Measurements from ENCODE around the gene SDF4. TPM values are rescaled to one million over a fixed set of nuclear protein-coding genes. Genes with fewer than 3 reads are reported as not detected.

SDF4 gene
- total and polyA plus RNA-seq, 2 of the 13 experiments (the other 11 are each of a cell fraction or from before 2014, with no cell fraction given): 80.8 to 107 TPM

DNA sequence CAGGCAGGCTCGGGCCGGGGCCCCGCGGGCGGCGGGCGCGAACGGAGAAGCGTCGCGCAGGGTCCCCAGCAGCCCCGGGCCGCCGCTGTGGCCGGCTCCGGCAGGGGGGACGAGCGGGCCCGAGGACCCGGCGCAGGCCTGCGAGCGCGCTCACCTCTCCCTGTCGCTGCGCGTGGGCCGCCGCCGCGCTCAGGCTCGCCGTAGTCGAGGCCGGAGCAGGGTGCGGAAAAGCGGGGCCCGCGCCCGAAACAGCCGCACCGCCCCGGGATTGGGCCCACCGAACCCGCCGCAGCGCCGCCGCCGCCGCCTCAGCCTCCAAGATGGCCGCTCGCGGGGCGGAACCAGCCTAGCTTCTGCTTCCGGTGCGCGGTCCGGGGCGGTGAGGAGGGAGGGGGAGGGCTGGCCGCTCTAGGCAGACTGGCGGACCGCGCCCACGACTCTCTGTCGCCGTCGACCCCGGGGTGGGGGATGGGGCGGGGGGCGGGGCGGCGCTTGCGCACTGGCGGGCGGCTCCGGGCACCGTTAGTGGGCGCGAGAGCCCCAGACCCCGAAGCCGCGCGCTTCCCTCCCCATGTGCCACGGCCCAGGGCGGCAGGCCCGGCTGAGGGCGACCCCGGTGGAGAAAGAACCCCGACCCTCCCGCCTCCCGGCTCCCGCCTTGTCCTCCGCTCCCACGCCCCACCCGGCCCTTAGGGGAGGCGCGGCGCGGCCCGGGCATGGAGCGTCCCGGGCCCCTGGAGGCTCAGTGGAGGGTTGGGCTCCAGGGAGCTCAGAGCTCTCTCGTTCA is 41.9 kb upstream of the SDF4 start, which contains the start of gene UBE2J2 (continued):
- TF ChIP-seq BHLHE40 (IDR thresholded peaks at IDR 0.05; ENCODE audit: low read length) (no peak), THRA (CRISPR knock-in tag; IDR thresholded peaks at IDR 0.05; ENCODE audit: borderline replicate concordance) (peak; percentile 46; the same call in 1 of the 2 replicates), ZNF317 (CRISPR knock-in tag; IDR thresholded peaks at IDR 0.05) (0 out of 2 replicates have a peak, but pooled peaks have one; percentile 41), ELF4 (CRISPR knock-in tag; IDR thresholded peaks at IDR 0.05; ENCODE audit: borderline replicate concordance) (no peak), ZBTB10 (CRISPR knock-in tag; IDR thresholded peaks at IDR 0.05; ENCODE audit: borderline replicate concordance) (no peak), SIN3A (IDR thresholded peaks at IDR 0.05; ENCODE audit: borderline replicate concordance, low read depth, low read length) (peak; percentile 75; the same call in 1 of the 2 replicates), NFE2 (CRISPR knock-in tag; IDR thresholded peaks at IDR 0.05) (no peak), RCOR2 (CRISPR knock-in tag; IDR thresholded peaks at IDR 0.05) (no peak), KDM1A (CRISPR knock-in tag; IDR thresholded peaks at IDR 0.05) (no peak), REPIN1 (CRISPR knock-in tag; IDR thresholded peaks at IDR 0.05; ENCODE audit: borderline replicate concordance, low read depth) (peak; percentile 72), ZNF607 (CRISPR knock-in tag; IDR thresholded peaks at IDR 0.05; ENCODE audit: borderline replicate concordance) (peak; percentile 31; the same call in 1 of the 2 replicates), HES4 (CRISPR knock-in tag; IDR thresholded peaks at IDR 0.05; ENCODE audit: borderline replicate concordance) (no peak), CREB1 (IDR thresholded peaks at IDR 0.05) (no peak), CREB1 (CRISPR knock-in tag; IDR thresholded peaks at IDR 0.05) (no peak), ZMYM3 (CRISPR knock-in tag; IDR thresholded peaks at IDR 0.05) (no peak), ZNF563 (CRISPR knock-in tag; IDR thresholded peaks at IDR 0.05) (0 out of 2 replicates have a peak, but pooled peaks have one; percentile 32), ZNF20 (CRISPR knock-in tag; IDR thresholded peaks at IDR 0.05) (no peak), KDM4B (CRISPR knock-in tag; IDR thresholded peaks at IDR 0.05) (peak; percentile 68; the same call in 1 of the 2 replicates), ISX (CRISPR knock-in tag; conservative IDR thresholded peaks at IDR 0.05) (no peak), HDAC1 (CRISPR knock-in tag; IDR thresholded peaks at IDR 0.05) (peak; percentile 57; the same call in 1 of the 2 replicates), ZNF331 (CRISPR knock-in tag; IDR thresholded peaks at IDR 0.05) (peak; percentile 42; the same call in 1 of the 2 replicates), ZNF580 (CRISPR knock-in tag; IDR thresholded peaks at IDR 0.05; ENCODE audit: borderline replicate concordance, low read depth) (peak; percentile 83; the same call in 1 of the 2 replicates)
- TF ChIP-seq, protein P1, sequence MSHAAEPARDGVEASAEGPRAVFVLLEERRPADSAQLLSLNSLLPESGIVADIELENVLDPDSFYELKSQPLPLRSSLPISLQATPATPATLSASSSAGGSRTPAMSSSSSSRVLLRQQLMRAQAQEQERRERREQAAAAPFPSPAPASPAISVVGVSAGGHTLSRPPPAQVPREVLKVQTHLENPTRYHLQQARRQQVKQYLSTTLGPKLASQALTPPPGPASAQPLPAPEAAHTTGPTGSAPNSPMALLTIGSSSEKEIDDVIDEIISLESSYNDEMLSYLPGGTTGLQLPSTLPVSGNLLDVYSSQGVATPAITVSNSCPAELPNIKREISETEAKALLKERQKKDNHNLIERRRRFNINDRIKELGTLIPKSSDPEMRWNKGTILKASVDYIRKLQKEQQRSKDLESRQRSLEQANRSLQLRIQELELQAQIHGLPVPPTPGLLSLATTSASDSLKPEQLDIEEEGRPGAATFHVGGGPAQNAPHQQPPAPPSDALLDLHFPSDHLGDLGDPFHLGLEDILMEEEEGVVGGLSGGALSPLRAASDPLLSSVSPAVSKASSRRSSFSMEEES (CRISPR knock-in tag; IDR thresholded peaks at IDR 0.05): no peak
- TF ChIP-seq, protein P2, sequence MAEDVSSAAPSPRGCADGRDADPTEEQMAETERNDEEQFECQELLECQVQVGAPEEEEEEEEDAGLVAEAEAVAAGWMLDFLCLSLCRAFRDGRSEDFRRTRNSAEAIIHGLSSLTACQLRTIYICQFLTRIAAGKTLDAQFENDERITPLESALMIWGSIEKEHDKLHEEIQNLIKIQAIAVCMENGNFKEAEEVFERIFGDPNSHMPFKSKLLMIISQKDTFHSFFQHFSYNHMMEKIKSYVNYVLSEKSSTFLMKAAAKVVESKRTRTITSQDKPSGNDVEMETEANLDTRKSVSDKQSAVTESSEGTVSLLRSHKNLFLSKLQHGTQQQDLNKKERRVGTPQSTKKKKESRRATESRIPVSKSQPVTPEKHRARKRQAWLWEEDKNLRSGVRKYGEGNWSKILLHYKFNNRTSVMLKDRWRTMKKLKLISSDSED (CRISPR knock-in tag; IDR thresholded peaks at IDR 0.05): no peak
